ENCODE results near the gene GMPS.

Gene GMPS

GRCh38 chr3:155989536-155989935, 119.1 kb downstream of the GMPS start:
- H3K27me3 ChIP-seq: no peaks in the 10 kb centered on the region
- no peaks in the 10 kb centered on the region for H3K9me3 ChIP-seq
- H3K4me1 ChIP-seq: no peaks in the 10 kb centered on the region
- no peak overlapping the region for H3K4me3 ChIP-seq
- no peaks in the 10 kb centered on the region for H3K36me3 ChIP-seq
- H3K27ac ChIP-seq: no peak overlapping the region
- no peak for TF ChIP-seq CTCF (IDR thresholded peaks at IDR 0.05)
- DNase-seq: no peak
- intact Hi-C loops (cut with DNase I; ENCODE audit: low total_unique reads): no loop called here

- DNase-seq: no peak
- Histone ChIP-seq H3K27ac (no peak overlapping the region), H3K36me3 (no peaks in the 10 kb centered on the region), H3K9me3 (no peaks in the 10 kb centered on the region), H3K4me1 (no peaks in the 10 kb centered on the region), H3K4me3 (no peak overlapping the region), H3K27me3 (no peaks in the 10 kb centered on the region)
- intact Hi-C loops (cut with DNase I; ENCODE audit: low total_unique reads): no loop called here
- TF ChIP-seq CTCF (IDR thresholded peaks at IDR 0.05): no peak
These were observed 120.8 kb downstream of the GMPS start for GRCh38 chr3:155991212-155991611.

GRCh38 chr3:155991847-155992246, 121.4 kb downstream of the GMPS start:
- H3K4me1 ChIP-seq: no peaks in the 10 kb centered on the region
- no peaks in the 10 kb centered on the region for H3K36me3 ChIP-seq
- no peak overlapping the region for H3K27ac ChIP-seq
- intact Hi-C loops (cut with DNase I; ENCODE audit: low total_unique reads): no loop called here
- H3K4me3 ChIP-seq: no peak overlapping the region
- no peaks in the 10 kb centered on the region for H3K27me3 ChIP-seq
- no peak for TF ChIP-seq CTCF (IDR thresholded peaks at IDR 0.05)
- H3K9me3 ChIP-seq: no peaks in the 10 kb centered on the region
- no peak for DNase-seq

Measured in tibial artery (tissue), 4 donors.